ENCODE measurements around the gene CRY1. TPM values are rescaled to one million over a fixed set of nuclear protein-coding genes. Genes with fewer than 3 reads are reported as not detected.

Gene CRY1
- total and polyA plus RNA-seq, 10 donors: 1.9 to 32.3 (median 14.2) TPM

GRCh38 chr12:106956048-106956578, 137.2 kb downstream of the CRY1 start:
- peak overlapping the region; percentile 86 to 97 (median 95) for H3K27ac ChIP-seq
- intact Hi-C loops (cut with DNase I; ENCODE audit: low total_unique reads): no loop called here
- H3K27me3 ChIP-seq (replicated peaks in 1 of 7): no peaks in the 10 kb centered on the region
- TF ChIP-seq POLR2AphosphoS5 (IDR thresholded peaks at IDR 0.05) (no peak), CTCF (IDR thresholded peaks at IDR 0.05 in 8 of 11, conservative IDR thresholded peaks at IDR 0.05 in 3 of 11) (peak in 3 of 11 experiments; percentile 10 to 23 (median 18))
- no peaks in the 10 kb centered on the region for H3K36me3 ChIP-seq
- no peaks in the 10 kb centered on the region for H3K9me3 ChIP-seq
- peaks cover 10 to 63% (median 30%) of the 10 kb centered on the region in 6 donors for H3K4me1 ChIP-seq
- H3K4me3 ChIP-seq: peak overlapping the region; percentile 72 to 97 (median 88)
- DNase-seq: peak; percentile 92
- 0 to 1% (median 1%) methylated on average over 28 to 34 of the region's 34 CpGs for WGBS, 5 donors

- WGBS, 5 donors: 0 to 1% (median 1%) methylated on average over 35 to 88 of the region's 88 CpGs
- intact Hi-C loops (cut with DNase I; ENCODE audit: low total_unique reads): no loop called here
- H3K4me1 ChIP-seq: peaks cover 10 to 58% (median 30%) of the 10 kb centered on the region in 6 donors
- peak within 1 kb of the TSS; percentile 86 to 97 (median 95) for H3K27ac ChIP-seq
- TF ChIP-seq POLR2A (IDR thresholded peaks at IDR 0.05): peak in 2 of 3 donors; percentile 16 to 89
- peak; percentile 89 to 94 (median 90) for TF ChIP-seq POLR2AphosphoS5 (IDR thresholded peaks at IDR 0.05)
- peak in 2 of 11 experiments; percentile 9 to 30 for TF ChIP-seq CTCF (IDR thresholded peaks at IDR 0.05 in 8 of 11, conservative IDR thresholded peaks at IDR 0.05 in 3 of 11)
- peak; percentile 97 for DNase-seq
- H3K27me3 ChIP-seq (replicated peaks in 1 of 7): no peaks in the 10 kb centered on the region
- peak within 1 kb of the TSS; percentile 72 to 97 (median 88) for H3K4me3 ChIP-seq
- H3K9me3 ChIP-seq: no peaks in the 10 kb centered on the region
- no peaks in the 10 kb centered on the region for H3K36me3 ChIP-seq
Observed at GRCh38 chr12:106955377-106956047, 137.8 kb downstream of the CRY1 start, which contains the start of gene TMEM263. TMEM263 (plus strand) TSS chr12:106955907; CDS start chr12:106967117, 11,210 bp downstream.

- no peak for TF ChIP-seq POLR2A (IDR thresholded peaks at IDR 0.05)
- no peak for TF ChIP-seq CTCF (IDR thresholded peaks at IDR 0.05 in 8 of 11, conservative IDR thresholded peaks at IDR 0.05 in 3 of 11)
- TF ChIP-seq POLR2AphosphoS5 (IDR thresholded peaks at IDR 0.05): no peak
- Histone ChIP-seq H3K9me3 (peaks cover 0 to 3% (median under 1%) of the 10 kb centered on the region in 8 donors), H3K27me3 (replicated peaks in 1 of 7) (no peaks in the 10 kb centered on the region), H3K36me3 (no peaks in the 10 kb centered on the region), H3K4me3 (peak overlapping the region; percentile 72 to 97 (median 88)), H3K4me1 (peaks cover 10 to 52% (median 30%) of the 10 kb centered on the region in 6 donors), H3K27ac (peak overlapping the region; percentile 49 to 97 (median 95))
- 55 to 72% (median 62%) methylated on average over 34 to 36 of the region's 36 CpGs for WGBS, 5 donors
- peak; percentile 85 for DNase-seq
- intact Hi-C loops (cut with DNase I; ENCODE audit: low total_unique reads): no loop called here
Observed at GRCh38 chr12:106954462-106955376, 138.6 kb downstream of the CRY1 start.

Measured in spleen (tissue), 11 donors.